GM23338 (cell line): ENCODE results near the gene GDI2. TPM values are rescaled to one million over a fixed set of nuclear protein-coding genes. Genes with fewer than 3 reads are reported as not detected.

ENCODE experiments used
- ATAC-seq: fragments of 200-7000 bp; cut with Tn5 transposase; 3 replicates; pipeline ENCODE4 v1.9.1; 2020
- DNase-seq: peaks from one replicate; pipeline ENCODE4 v3.0.0-alpha.2; 2015; ENCODE audit warnings: low spot score
- H2AFZ ChIP-seq: fragments of 200-600 bp; sonication (generic); 2 replicates; pipeline ENCODE4 v1.8.0; 2016; ENCODE audit warnings: antibody characterized with exemption, mild to moderate bottlenecking, moderate library complexity
- H3F3A ChIP-seq: fragments of 200-600 bp; sonication (generic); replicated peaks from 2 replicates; pipeline ENCODE4 v1.8.0; 2017; ENCODE audit warnings: antibody characterized with exemption, mixed run types, low read depth
- H3K27ac ChIP-seq: fragments of 200-600 bp; sonication (generic); 2 replicates; pipeline ENCODE4 v1.6.1; 2016; ENCODE audit warnings: low read depth
- H3K27me3 ChIP-seq: fragments of 200-600 bp; sonication (generic); 2 replicates; pipeline ENCODE4 v1.8.0; 2016; ENCODE audit warnings: mild to moderate bottlenecking, mixed run types, moderate library complexity; ENCODE audit not compliant: insufficient read depth
- H3K36me3 ChIP-seq: fragments of 200-600 bp; sonication (generic); 2 replicates; pipeline ENCODE4 v1.8.0; 2016; ENCODE audit warnings: mild to moderate bottlenecking; ENCODE audit not compliant: insufficient read depth
- H3K4me1 ChIP-seq: fragments of 200-600 bp; sonication (generic); 2 replicates; pipeline ENCODE4 v1.8.0; 2016; ENCODE audit warnings: mild to moderate bottlenecking, moderate library complexity; ENCODE audit not compliant: insufficient read depth
- H3K4me2 ChIP-seq: fragments of 200-600 bp; sonication (generic); 2 replicates; pipeline ENCODE4 v1.7.1; 2017; ENCODE audit warnings: mixed run types
- H3K4me3 ChIP-seq: fragments of 200-600 bp; sonication (generic); 2 replicates; pipeline ENCODE4 v1.6.1; 2016; ENCODE audit warnings: mixed run types
- H3K79me2 ChIP-seq: fragments of 200-600 bp; sonication (generic); replicated peaks from 2 replicates; pipeline ENCODE4 v1.8.0; 2017; ENCODE audit warnings: mild to moderate bottlenecking; ENCODE audit not compliant: insufficient read depth
- H3K9me2 ChIP-seq: fragments of 200-600 bp; sonication (generic); 2 replicates; pipeline ENCODE4 v1.8.0; 2017; ENCODE audit not compliant: insufficient read depth
- H4K20me1 ChIP-seq: fragments of 200-600 bp; sonication (generic); replicated peaks from 2 replicates; pipeline ENCODE4 v1.8.0; 2017; ENCODE audit warnings: mild to moderate bottlenecking; ENCODE audit not compliant: insufficient read depth
- H3K27ac Mint-ChIP-seq: 2 replicates; pipeline ENCODE4 v1.8.0; 2020; ENCODE audit warnings: inconsistent platforms, mild to moderate bottlenecking, moderate library complexity, mixed read lengths
- H3K27me3 Mint-ChIP-seq: 3 replicates; pipeline ENCODE4 v1.8.0; 2022; ENCODE audit warnings: low read depth, mild to moderate bottlenecking, moderate library complexity, mixed read lengths, inconsistent platforms; ENCODE audit not compliant: insufficient read depth, poor library complexity
- H3K36me3 Mint-ChIP-seq: 3 replicates; pipeline ENCODE4 v1.8.0; 2021; ENCODE audit warnings: low read depth, mild to moderate bottlenecking, inconsistent platforms, moderate library complexity, mixed read lengths
- H3K4me1 Mint-ChIP-seq: 3 replicates; pipeline ENCODE4 v1.8.0; 2020; ENCODE audit warnings: mild to moderate bottlenecking, inconsistent platforms, mixed read lengths
- H3K4me3 Mint-ChIP-seq: 3 replicates; pipeline ENCODE4 v1.8.0; 2021; ENCODE audit warnings: moderate library complexity, mild to moderate bottlenecking, inconsistent platforms, mixed read lengths
- H3K9me3 Mint-ChIP-seq: 3 replicates; pipeline ENCODE4 v1.8.0; 2020; ENCODE audit warnings: moderate library complexity, mild to moderate bottlenecking, inconsistent platforms, mixed read lengths
- CREB1 ChIP-seq: fragments of 250-450 bp; sonication (Bioruptor Pico); IDR thresholded peaks from 2 replicates; pipeline ENCODE4 v1.5.0; 2020; ENCODE audit warnings: low read depth, mild to moderate bottlenecking, moderate library complexity
- EZH2 ChIP-seq: fragments of 200-600 bp; sonication (generic); IDR thresholded peaks from one replicate; pipeline ENCODE4 v1.8.0; 2017; ENCODE audit warnings: antibody characterized with exemption, mild to moderate bottlenecking, low read depth; ENCODE audit not compliant: unreplicated experiment
- EZH2phosphoT487 ChIP-seq: fragments of 200-600 bp; sonication (generic); IDR thresholded peaks from one replicate; pipeline ENCODE4 v1.8.1; 2018; ENCODE audit warnings: antibody characterized with exemption; ENCODE audit not compliant: unreplicated experiment
- NANOG ChIP-seq: IDR thresholded peaks from 2 replicates; pipeline ENCODE4 v1.6.1; 2016; ENCODE audit warnings: antibody characterized with exemption, borderline replicate concordance
- POLR2AphosphoS5 ChIP-seq: IDR thresholded peaks from 2 replicates; pipeline ENCODE4 v1.6.1; 2016; ENCODE audit warnings: antibody characterized with exemption, low read depth
- STAT1 ChIP-seq: IDR thresholded peaks from one replicate; pipeline ENCODE4 v1.6.1; 2016; ENCODE audit warnings: antibody characterized with exemption; ENCODE audit not compliant: unreplicated experiment
- ZNF114 ChIP-seq: fragments of 250-450 bp; sonication (Bioruptor Pico); IDR thresholded peaks from 2 replicates; pipeline ENCODE4 v1.5.0; 2020; ENCODE audit warnings: mild to moderate bottlenecking, moderate library complexity
- ZNF331 ChIP-seq: fragments of 250-450 bp; sonication (Bioruptor Pico); IDR thresholded peaks from 2 replicates; pipeline ENCODE4 v1.5.0; 2020; ENCODE audit warnings: low read depth, mild to moderate bottlenecking, moderate library complexity
- polyA plus RNA-seq: library from polyadenylated mRNA; unstranded; fragments of >200 nt; fragmentation: Nextera tagmentation; extraction: Ambion mirVana; gene quantifications from 2 replicates; pipeline ENCODE4 v1.2.1, GENCODE V29; 2016
- total RNA-seq: library from RNA; depleted of rRNA; stranded (reverse); fragments of >200 nt; shearing (Covaris generic); gene quantifications from 2 replicates; pipeline ENCODE4 v1.2.3, GENCODE V29; 2014
- TF ChIP-seq, protein P1 (sequence below): IDR thresholded peaks from 2 replicates; pipeline ENCODE4 v1.6.1; 2016; ENCODE audit warnings: antibody characterized with exemption
- TF ChIP-seq, protein P2 (sequence below): fragments of 250-450 bp; sonication (Bioruptor Pico); IDR thresholded peaks from 2 replicates; pipeline ENCODE4 v1.5.0; 2020; ENCODE audit warnings: mild to moderate bottlenecking, moderate library complexity
- TF ChIP-seq, protein P3 (sequence below), 2 experiments: fragments of 200-600 bp in 1 of 2; sonication (generic) in 1 of 2; conservative IDR thresholded peaks; 2 replicates each; pipeline versions ENCODE4 v1.5.1 to v1.6.1; 2016 to 2017; ENCODE audit warnings: antibody characterized with exemption in 2 of 2, low read depth in 2 of 2, mild to moderate bottlenecking in 2 of 2, moderate library complexity in 1 of 2

The GDI2 gene
- total and polyA plus RNA-seq, 2 experiments from 2014 or later = 269 to 505 TPM

GRCh38 chr10:5760515-5760914 is 52.7 kb downstream of the GDI2 start:
- ATAC-seq = no peak
- TF ChIP-seq NANOG (no peak), EZH2phosphoT487 (no peak), STAT1 (no peak)
- TF ChIP-seq, protein P1, sequence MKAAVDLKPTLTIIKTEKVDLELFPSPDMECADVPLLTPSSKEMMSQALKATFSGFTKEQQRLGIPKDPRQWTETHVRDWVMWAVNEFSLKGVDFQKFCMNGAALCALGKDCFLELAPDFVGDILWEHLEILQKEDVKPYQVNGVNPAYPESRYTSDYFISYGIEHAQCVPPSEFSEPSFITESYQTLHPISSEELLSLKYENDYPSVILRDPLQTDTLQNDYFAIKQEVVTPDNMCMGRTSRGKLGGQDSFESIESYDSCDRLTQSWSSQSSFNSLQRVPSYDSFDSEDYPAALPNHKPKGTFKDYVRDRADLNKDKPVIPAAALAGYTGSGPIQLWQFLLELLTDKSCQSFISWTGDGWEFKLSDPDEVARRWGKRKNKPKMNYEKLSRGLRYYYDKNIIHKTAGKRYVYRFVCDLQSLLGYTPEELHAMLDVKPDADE = no peak
- H4K20me1 ChIP-seq = peaks cover 12% of the 10 kb centered on the region
- Mint-ChIP-seq H3K4me3 (no peak overlapping the region), H3K4me1 (no peaks in the 10 kb centered on the region), H3K36me3 (peaks cover 77% of the 10 kb centered on the region), H3K27ac (no peak overlapping the region), H3K9me3 (no peaks in the 10 kb centered on the region; the same call in 2 of the 3 replicates), H3K27me3 (no peaks in the 10 kb centered on the region)
- no peak overlapping the region for H2AFZ ChIP-seq
- H3K9me2 ChIP-seq = no peaks in the 10 kb centered on the region
- H3K4me1 ChIP-seq = no peaks in the 10 kb centered on the region
- no peak overlapping the region for H3K4me2 ChIP-seq
- H3K27me3 ChIP-seq = no peaks in the 10 kb centered on the region
- no peak overlapping the region for H3K4me3 ChIP-seq
- H3K27ac ChIP-seq = no peak overlapping the region
- H3F3A ChIP-seq = peaks cover 2% of the 10 kb centered on the region
- peaks cover 55% of the 10 kb centered on the region for H3K36me3 ChIP-seq
- H3K79me2 ChIP-seq = no peaks in the 10 kb centered on the region
- no peak for DNase-seq

GRCh38 chr10:5758927-5759326 is 54.3 kb downstream of the GDI2 start:
- ATAC-seq (peak; percentile 39; the same call in 2 of the 3 replicates), DNase-seq (no peak)
- H3K36me3 Mint-ChIP-seq = peaks cover 64% of the 10 kb centered on the region
- Histone ChIP-seq H3K27me3 (no peaks in the 10 kb centered on the region), H3K9me2 (no peaks in the 10 kb centered on the region), H3K36me3 (peaks cover 44% of the 10 kb centered on the region), H4K20me1 (peaks cover 7% of the 10 kb centered on the region; the same call in 1 of the 2 replicates), H3K4me2 (no peak overlapping the region), H3F3A (0 out of 2 replicates have a peak, but pooled peaks cover 2% of the 10 kb centered on the region), H3K4me1 (no peaks in the 10 kb centered on the region), H3K79me2 (peaks cover under 1% of the 10 kb centered on the region; the same call in 1 of the 2 replicates), H3K27ac (no peak overlapping the region), H2AFZ (no peak overlapping the region), H3K4me3 (no peak overlapping the region)
- no peak overlapping the region for H3K4me3 Mint-ChIP-seq
- H3K27ac Mint-ChIP-seq = no peak overlapping the region
- H3K27me3 Mint-ChIP-seq = no peaks in the 10 kb centered on the region
- no peaks in the 10 kb centered on the region for H3K4me1 Mint-ChIP-seq
- H3K9me3 Mint-ChIP-seq = no peaks in the 10 kb centered on the region; the same call in 2 of the 3 replicates
- TF ChIP-seq, protein P2, sequence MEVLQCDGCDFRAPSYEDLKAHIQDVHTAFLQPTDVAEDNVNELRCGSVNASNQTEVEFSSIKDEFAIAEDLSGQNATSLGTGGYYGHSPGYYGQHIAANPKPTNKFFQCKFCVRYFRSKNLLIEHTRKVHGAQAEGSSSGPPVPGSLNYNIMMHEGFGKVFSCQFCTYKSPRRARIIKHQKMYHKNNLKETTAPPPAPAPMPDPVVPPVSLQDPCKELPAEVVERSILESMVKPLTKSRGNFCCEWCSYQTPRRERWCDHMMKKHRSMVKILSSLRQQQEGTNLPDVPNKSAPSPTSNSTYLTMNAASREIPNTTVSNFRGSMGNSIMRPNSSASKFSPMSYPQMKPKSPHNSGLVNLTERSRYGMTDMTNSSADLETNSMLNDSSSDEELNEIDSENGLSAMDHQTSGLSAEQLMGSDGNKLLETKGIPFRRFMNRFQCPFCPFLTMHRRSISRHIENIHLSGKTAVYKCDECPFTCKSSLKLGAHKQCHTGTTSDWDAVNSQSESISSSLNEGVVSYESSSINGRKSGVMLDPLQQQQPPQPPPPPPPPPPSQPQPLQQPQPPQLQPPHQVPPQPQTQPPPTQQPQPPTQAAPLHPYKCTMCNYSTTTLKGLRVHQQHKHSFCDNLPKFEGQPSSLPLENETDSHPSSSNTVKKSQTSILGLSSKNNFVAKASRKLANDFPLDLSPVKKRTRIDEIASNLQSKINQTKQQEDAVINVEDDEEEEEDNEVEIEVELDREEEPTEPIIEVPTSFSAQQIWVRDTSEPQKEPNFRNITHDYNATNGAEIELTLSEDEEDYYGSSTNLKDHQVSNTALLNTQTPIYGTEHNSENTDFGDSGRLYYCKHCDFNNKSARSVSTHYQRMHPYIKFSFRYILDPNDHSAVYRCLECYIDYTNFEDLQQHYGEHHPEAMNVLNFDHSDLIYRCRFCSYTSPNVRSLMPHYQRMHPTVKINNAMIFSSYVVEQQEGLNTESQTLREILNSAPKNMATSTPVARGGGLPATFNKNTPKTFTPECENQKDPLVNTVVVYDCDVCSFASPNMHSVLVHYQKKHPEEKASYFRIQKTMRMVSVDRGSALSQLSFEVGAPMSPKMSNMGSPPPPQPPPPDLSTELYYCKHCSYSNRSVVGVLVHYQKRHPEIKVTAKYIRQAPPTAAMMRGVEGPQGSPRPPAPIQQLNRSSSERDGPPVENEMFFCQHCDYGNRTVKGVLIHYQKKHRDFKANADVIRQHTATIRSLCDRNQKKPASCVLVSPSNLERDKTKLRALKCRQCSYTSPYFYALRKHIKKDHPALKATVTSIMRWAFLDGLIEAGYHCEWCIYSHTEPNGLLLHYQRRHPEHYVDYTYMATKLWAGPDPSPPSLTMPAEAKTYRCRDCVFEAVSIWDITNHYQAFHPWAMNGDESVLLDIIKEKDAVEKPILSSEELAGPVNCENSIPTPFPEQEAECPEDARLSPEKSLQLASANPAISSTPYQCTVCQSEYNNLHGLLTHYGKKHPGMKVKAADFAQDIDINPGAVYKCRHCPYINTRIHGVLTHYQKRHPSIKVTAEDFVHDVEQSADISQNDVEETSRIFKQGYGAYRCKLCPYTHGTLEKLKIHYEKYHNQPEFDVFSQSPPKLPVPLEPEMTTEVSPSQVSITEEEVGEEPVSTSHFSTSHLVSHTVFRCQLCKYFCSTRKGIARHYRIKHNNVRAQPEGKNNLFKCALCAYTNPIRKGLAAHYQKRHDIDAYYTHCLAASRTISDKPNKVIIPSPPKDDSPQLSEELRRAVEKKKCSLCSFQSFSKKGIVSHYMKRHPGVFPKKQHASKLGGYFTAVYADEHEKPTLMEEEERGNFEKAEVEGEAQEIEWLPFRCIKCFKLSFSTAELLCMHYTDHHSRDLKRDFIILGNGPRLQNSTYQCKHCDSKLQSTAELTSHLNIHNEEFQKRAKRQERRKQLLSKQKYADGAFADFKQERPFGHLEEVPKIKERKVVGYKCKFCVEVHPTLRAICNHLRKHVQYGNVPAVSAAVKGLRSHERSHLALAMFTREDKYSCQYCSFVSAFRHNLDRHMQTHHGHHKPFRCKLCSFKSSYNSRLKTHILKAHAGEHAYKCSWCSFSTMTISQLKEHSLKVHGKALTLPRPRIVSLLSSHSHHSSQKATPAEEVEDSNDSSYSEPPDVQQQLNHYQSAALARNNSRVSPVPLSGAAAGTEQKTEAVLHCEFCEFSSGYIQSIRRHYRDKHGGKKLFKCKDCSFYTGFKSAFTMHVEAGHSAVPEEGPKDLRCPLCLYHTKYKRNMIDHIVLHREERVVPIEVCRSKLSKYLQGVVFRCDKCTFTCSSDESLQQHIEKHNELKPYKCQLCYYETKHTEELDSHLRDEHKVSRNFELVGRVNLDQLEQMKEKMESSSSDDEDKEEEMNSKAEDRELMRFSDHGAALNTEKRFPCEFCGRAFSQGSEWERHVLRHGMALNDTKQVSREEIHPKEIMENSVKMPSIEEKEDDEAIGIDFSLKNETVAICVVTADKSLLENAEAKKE (CRISPR knock-in tag) = no peak
- TF ChIP-seq EZH2phosphoT487 = no peak
- no peak for TF ChIP-seq CREB1 (CRISPR knock-in tag)
- TF ChIP-seq STAT1 = no peak
- TF ChIP-seq NANOG = no peak
- TF ChIP-seq, protein P3, sequence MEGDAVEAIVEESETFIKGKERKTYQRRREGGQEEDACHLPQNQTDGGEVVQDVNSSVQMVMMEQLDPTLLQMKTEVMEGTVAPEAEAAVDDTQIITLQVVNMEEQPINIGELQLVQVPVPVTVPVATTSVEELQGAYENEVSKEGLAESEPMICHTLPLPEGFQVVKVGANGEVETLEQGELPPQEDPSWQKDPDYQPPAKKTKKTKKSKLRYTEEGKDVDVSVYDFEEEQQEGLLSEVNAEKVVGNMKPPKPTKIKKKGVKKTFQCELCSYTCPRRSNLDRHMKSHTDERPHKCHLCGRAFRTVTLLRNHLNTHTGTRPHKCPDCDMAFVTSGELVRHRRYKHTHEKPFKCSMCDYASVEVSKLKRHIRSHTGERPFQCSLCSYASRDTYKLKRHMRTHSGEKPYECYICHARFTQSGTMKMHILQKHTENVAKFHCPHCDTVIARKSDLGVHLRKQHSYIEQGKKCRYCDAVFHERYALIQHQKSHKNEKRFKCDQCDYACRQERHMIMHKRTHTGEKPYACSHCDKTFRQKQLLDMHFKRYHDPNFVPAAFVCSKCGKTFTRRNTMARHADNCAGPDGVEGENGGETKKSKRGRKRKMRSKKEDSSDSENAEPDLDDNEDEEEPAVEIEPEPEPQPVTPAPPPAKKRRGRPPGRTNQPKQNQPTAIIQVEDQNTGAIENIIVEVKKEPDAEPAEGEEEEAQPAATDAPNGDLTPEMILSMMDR (conservative IDR thresholded peaks at IDR 0.05; ENCODE audit: low read depth in 2 of 2) = no peak
- TF ChIP-seq EZH2 = no peak
- TF ChIP-seq, protein P1 = no peak
- TF ChIP-seq ZNF331 (CRISPR knock-in tag) = no peak
- no peak for TF ChIP-seq ZNF114 (CRISPR knock-in tag)
- no peak for TF ChIP-seq POLR2AphosphoS5
